Endodermal cell (in vitro differentiated cells): Measurements from ENCODE around the gene HJURP. TPM values are rescaled to one million over a fixed set of nuclear protein-coding genes. Genes with fewer than 3 reads are reported as not detected.

Experiments
- DNase-seq: peaks from one replicate; pipeline ENCODE4 v3.0.0-alpha.2; 2017
- H3K27ac ChIP-seq: 2 replicates; pipeline ENCODE4 v1.5.1; 2013; ENCODE audit warnings: mild to moderate bottlenecking, low read depth, low read length, moderate library complexity
- H3K27me3 ChIP-seq: 2 replicates; pipeline ENCODE4 v1.6.1; 2013; ENCODE audit warnings: mild to moderate bottlenecking, low read length, moderate library complexity; ENCODE audit not compliant: insufficient read depth, control insufficient read depth, poor library complexity, severe bottlenecking
- H3K36me3 ChIP-seq: 2 replicates; pipeline ENCODE4 v1.7.0; 2013; ENCODE audit warnings: mild to moderate bottlenecking, low read length, moderate library complexity; ENCODE audit not compliant: control insufficient read depth, insufficient read depth
- H3K4me1 ChIP-seq: one replicate; pipeline ENCODE4 v1.7.0; 2013; ENCODE audit warnings: low read length; ENCODE audit not compliant: control insufficient read depth, insufficient read depth
- H3K4me3 ChIP-seq: 2 replicates; pipeline ENCODE4 v1.5.1; 2013; ENCODE audit warnings: mild to moderate bottlenecking, low read length, moderate library complexity
- H3K9ac ChIP-seq: 2 replicates; pipeline ENCODE4 v1.6.1; 2013; ENCODE audit warnings: mild to moderate bottlenecking, low read length, moderate library complexity; ENCODE audit not compliant: poor library complexity, severe bottlenecking; ENCODE audit errors: extremely low read depth
- H3K9me3 ChIP-seq: 2 replicates; pipeline ENCODE4 v1.6.1; 2013; ENCODE audit warnings: mild to moderate bottlenecking, low read length, moderate library complexity; ENCODE audit not compliant: control insufficient read depth
- H3K27ac Mint-ChIP-seq: 2 replicates; pipeline ENCODE4 v1.8.0; 2020; ENCODE audit warnings: mixed read lengths
- H3K27me3 Mint-ChIP-seq: 2 replicates; pipeline ENCODE4 v1.8.0; 2021; ENCODE audit warnings: mild to moderate bottlenecking, mixed read lengths; ENCODE audit not compliant: insufficient read depth
- H3K36me3 Mint-ChIP-seq: 2 replicates; pipeline ENCODE4 v1.8.0; 2020; ENCODE audit warnings: low read depth, mixed read lengths
- H3K4me1 Mint-ChIP-seq: 2 replicates; pipeline ENCODE4 v1.8.0; 2020; ENCODE audit warnings: mixed read lengths
- H3K4me3 Mint-ChIP-seq: 2 replicates; pipeline ENCODE4 v1.8.0; 2020; ENCODE audit warnings: mild to moderate bottlenecking, moderate library complexity, mixed read lengths
- H3K9me3 Mint-ChIP-seq: 2 replicates; pipeline ENCODE4 v1.8.0; 2020; ENCODE audit warnings: mild to moderate bottlenecking, mixed read lengths
- CTCF ChIP-seq: fragments of 200-600 bp; sonication (generic); conservative IDR thresholded peaks from 2 replicates; pipeline ENCODE4 v1.5.0; 2021; ENCODE audit warnings: antibody characterized with exemption, mild to moderate bottlenecking
- WGBS, 2 experiments: methylation state at CpG; one replicate each; pipeline versions ENCODE4 v1.1.5 to v1.1.7; 2013; ENCODE audit warnings: missing lambda C conversion rate in 2 of 2, mixed read lengths in 1 of 2; ENCODE audit not compliant: insufficient coverage in 1 of 2, insufficient read length in 1 of 2; 5-methylcytosine and 5-hydroxymethylcytosine counted together
- total RNA-seq, 2 donors: library from RNA; stranded (reverse); fragmentation: NEBNext Ultra II Directional in 1 of 2; extraction: Animal tissue kit (Norgen Biotek cat#: 25700) in 1 of 2; gene quantifications; 2 replicates in 1 of 2; 3 replicates in 1 of 2; pipeline ENCODE4 v1.2.1, GENCODE V29; 2021

Gene HJURP
- total RNA-seq, 2 donors from 2014 or later = 39.4 to 78.9 TPM

GRCh38 chr2:233807215-233807865 is 47.0 kb downstream of the HJURP start:
- Mint-ChIP-seq H3K27ac (no peak overlapping the region), H3K9me3 (peaks cover 2% of the 10 kb centered on the region), H3K4me1 (no peaks in the 10 kb centered on the region), H3K4me3 (no peak overlapping the region), H3K36me3 (no peaks in the 10 kb centered on the region), H3K27me3 (peaks cover 20% of the 10 kb centered on the region)
- Histone ChIP-seq H3K4me3 (no peak overlapping the region), H3K36me3 (no peaks in the 10 kb centered on the region), H3K27ac (no peak overlapping the region), H3K27me3 (no peaks in the 10 kb centered on the region), H3K9me3 (no peaks in the 10 kb centered on the region), H3K9ac (no peak overlapping the region), H3K4me1 (no peaks in the 10 kb centered on the region)
- DNase-seq = peak; percentile 36
- 91 to 92% methylated on average over 5 to 12 of the region's 12 CpGs for WGBS, 2 experiments
- peak; percentile 38 for TF ChIP-seq CTCF

GRCh38 chr2:233803994-233804393 is 50.3 kb downstream of the HJURP start:
- Histone ChIP-seq H3K4me3 (no peak overlapping the region), H3K9ac (no peak overlapping the region), H3K36me3 (no peaks in the 10 kb centered on the region), H3K4me1 (no peaks in the 10 kb centered on the region), H3K27ac (no peak overlapping the region), H3K27me3 (no peaks in the 10 kb centered on the region), H3K9me3 (no peaks in the 10 kb centered on the region)
- H3K4me3 Mint-ChIP-seq = no peak overlapping the region
- H3K27ac Mint-ChIP-seq = no peak overlapping the region
- peaks cover 5% of the 10 kb centered on the region for H3K9me3 Mint-ChIP-seq
- DNase-seq = no peak
- TF ChIP-seq CTCF = no peak
- WGBS, 2 experiments = 77 to 92% methylated on average over 6 to 8 of the region's 8 CpGs
- no peaks in the 10 kb centered on the region for H3K4me1 Mint-ChIP-seq
- no peaks in the 10 kb centered on the region for H3K36me3 Mint-ChIP-seq
- peaks cover 12% of the 10 kb centered on the region for H3K27me3 Mint-ChIP-seq

- no peak overlapping the region for H3K27ac ChIP-seq
- H3K9ac ChIP-seq = no peak overlapping the region
- Mint-ChIP-seq H3K9me3 (peaks cover 5% of the 10 kb centered on the region), H3K4me3 (no peak overlapping the region), H3K27me3 (peaks cover 12% of the 10 kb centered on the region), H3K27ac (no peak overlapping the region), H3K4me1 (no peaks in the 10 kb centered on the region), H3K36me3 (no peaks in the 10 kb centered on the region)
- no peak for TF ChIP-seq CTCF
- H3K9me3 ChIP-seq = no peaks in the 10 kb centered on the region
- WGBS, 2 experiments = 85 to 100% methylated on average over 1 to 2 of the region's 2 CpGs
- no peaks in the 10 kb centered on the region for H3K27me3 ChIP-seq
- H3K4me3 ChIP-seq = no peak overlapping the region
- no peaks in the 10 kb centered on the region for H3K4me1 ChIP-seq
- no peak for DNase-seq
- no peaks in the 10 kb centered on the region for H3K36me3 ChIP-seq
Observed at GRCh38 chr2:233803292-233803911, 50.9 kb downstream of the HJURP start.
